Esophagus muscularis mucosa (tissue), 4 donors: ENCODE data around the gene DCDC2C.

ENCODE experiments used
- CTCF ChIP-seq, 3 experiments: fragments of 200-600 bp in 2 of 3; fragments of 450-650 bp in 1 of 3; sonication (generic) in 2 of 3; IDR thresholded peaks; one replicate each; pipeline ENCODE4 v1.5.1; 2017 to 2019; ENCODE audit warnings: antibody characterized with exemption in 3 of 3, mild to moderate bottlenecking in 2 of 3, moderate library complexity in 1 of 3
- EP300 ChIP-seq: sonication (generic); formaldehyde crosslinking; IDR thresholded peaks from one replicate; pipeline ENCODE4 v1.6.1; 2017; ENCODE audit warnings: antibody characterized with exemption
- POLR2A ChIP-seq: fragments of 450-650 bp; IDR thresholded peaks from one replicate; pipeline ENCODE4 v1.6.1; 2017; ENCODE audit warnings: antibody characterized with exemption, moderate library complexity, mild to moderate bottlenecking, low read depth

- TF ChIP-seq CTCF (IDR thresholded peaks at IDR 0.05): no peak
- TF ChIP-seq EP300: no peak
- no peak for TF ChIP-seq POLR2A
Measured at GRCh38 chr2:3771576-3771975, 68.2 kb downstream of the DCDC2C start.
